ENCODE data around the gene C12orf75. TPM values are rescaled to one million over a fixed set of nuclear protein-coding genes. Genes with fewer than 3 reads are reported as not detected.

C12orf75 gene
- total RNA-seq, 1 donor from 2014 or later: 49.7 TPM

DNA sequence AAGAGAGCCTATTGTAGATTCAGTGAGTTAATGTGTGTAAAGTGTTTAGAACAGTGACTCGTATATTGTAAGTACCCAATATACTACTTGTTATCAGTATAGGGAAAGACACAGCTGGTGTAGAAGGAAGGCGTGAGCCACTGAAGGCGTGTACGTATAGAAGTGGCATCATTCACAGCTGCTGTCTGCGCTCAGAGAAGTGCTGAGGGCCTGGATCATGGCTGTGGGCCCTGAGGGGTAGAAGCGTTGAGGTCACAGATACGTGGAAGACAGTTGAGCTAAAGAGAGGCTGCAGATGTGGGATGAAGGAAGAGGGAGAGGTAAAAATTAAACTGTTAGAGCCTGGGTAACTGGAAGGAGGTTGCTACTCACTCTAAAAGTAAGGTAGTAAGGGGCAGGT, 5.9 kb downstream of the C12orf75 start:
- ATAC-seq: no peak

DNA sequence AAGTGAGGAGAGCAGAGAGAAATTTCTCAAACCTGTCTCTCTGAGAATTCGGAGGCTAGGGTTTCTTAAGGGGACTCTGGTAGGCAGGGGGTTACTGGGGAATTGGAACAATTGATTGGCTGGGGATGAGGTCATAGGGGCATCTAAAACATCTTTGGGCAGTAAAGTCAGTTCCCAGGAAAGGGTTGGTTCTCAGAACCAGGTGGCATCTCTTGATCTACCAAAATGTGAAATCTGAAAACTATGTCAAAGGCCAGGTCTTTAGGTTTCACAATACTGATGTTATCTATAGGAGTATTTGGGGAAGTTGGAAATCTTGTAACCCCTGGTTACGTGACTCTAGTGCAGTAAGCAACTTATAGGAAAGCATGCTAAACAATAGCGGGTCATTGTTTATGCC, 6.9 kb downstream of the C12orf75 start:
- ATAC-seq: no peak

GRCh38 chr12:105338966-105339365, 8.5 kb downstream of the C12orf75 start:
- ATAC-seq: no peak

GRCh38 chr12:105341010-105341409, 10.5 kb downstream of the C12orf75 start:
- peak; percentile 53 for ATAC-seq

GRCh38 chr12:105341620-105342019, 11.1 kb downstream of the C12orf75 start:
- ATAC-seq: peak; percentile 64

DNA sequence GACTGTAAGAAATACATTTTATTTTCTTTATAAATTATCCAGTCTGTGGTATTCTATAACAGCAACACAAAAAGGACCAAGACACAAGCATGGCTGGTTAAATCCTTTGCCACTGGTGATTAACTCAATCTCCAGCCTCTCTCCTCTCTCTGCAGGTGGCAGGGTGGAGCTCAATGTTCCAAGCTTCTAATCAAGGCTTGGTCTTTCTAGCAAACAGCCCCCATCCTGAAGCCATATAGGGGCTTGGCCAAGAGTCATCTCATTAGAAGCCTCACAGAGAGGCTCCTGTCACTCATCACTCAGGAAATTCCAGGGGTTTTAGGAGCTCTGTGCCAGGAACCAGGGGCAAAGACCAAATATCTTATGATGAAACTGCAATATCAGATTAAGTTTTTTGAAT, 12.0 kb downstream of the C12orf75 start:
- ATAC-seq: no peak

- ATAC-seq: no peak
These were observed 13.3 kb downstream of the C12orf75 start for GRCh38 chr12:105343836-105344235.

DNA sequence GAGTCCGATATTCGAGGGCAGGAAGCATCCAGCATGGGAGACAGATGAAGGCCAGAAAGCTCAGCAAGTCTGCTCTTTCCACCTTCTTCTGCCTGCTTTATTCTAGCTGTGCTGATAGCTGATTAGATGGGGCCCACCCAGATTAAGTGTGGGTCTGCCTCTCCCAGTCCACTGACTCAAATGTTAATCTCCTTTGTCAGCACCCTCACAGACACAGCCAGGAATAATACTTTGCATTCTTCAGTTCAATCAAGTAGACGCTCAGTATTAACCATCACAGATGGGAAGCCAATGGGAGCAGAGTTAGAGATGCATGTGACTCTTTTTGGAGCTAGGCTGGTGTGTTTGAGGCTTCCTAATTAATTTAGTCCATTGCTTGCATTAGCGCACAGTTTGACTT, 17.0 kb downstream of the C12orf75 start:
- ATAC-seq: no peak

DNA sequence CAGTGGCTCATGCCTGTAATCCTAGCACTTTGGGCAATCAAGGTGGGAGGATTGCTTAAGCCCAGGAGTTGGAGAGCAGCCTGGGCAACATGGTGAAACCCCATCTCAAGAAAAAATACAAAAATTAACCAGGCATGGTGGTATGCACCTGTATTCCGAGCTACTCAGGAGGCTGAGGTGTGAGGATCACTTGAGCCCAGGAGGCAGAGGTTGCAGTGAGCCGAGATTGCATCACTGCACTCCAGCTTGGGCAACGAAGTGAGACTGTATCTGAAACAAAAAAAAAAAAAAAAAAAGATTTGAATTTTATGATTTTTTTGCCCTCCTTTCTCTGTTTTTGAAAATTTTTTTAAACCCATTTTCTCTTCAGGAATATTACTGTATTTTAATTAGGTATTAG, 17.7 kb downstream of the C12orf75 start:
- no peak for ATAC-seq

GRCh38 chr12:105348561-105348960, 18.1 kb downstream of the C12orf75 start:
- no peak for ATAC-seq

GRCh38 chr12:105349138-105349537, 18.6 kb downstream of the C12orf75 start:
- ATAC-seq: no peak

- no peak for ATAC-seq
These were observed 21.0 kb downstream of the C12orf75 start for GRCh38 chr12:105351523-105351922.

- no peak for ATAC-seq
These were observed 21.6 kb downstream of the C12orf75 start for GRCh38 chr12:105352052-105352451.

DNA sequence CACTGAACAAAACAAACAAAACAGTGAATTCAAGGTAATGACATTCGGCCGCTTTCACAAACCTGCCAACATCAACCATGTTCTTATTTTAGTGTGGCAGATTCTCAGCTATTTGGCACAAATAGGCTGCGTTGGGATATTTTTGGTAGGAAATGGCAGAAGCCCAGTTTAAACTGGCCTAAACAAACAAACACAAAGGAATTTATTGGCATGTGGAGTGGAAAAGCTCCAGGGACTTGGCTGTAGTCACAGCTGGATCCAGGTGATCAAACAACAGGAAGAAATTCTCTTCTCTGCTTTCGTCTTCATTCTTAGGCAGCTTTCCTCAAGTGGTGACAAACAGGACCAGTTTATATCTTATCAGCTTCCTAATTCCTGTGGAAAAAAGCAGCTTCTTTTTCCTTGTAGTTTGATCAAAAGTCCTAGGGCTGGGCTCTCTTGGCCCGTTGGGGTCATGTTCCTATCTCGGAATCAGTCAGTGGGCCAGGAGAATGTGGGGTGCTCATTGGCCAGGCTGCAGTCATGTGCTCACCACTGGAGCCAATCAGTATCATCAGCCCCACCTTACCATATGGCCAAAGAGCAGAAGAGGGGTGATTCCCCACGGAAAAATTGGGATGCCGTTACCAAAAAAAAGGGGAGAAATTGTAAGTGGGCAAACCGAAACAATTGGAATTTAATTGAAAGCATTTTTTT, 22.6 kb downstream of the C12orf75 start:
- ATAC-seq: no peak

DNA sequence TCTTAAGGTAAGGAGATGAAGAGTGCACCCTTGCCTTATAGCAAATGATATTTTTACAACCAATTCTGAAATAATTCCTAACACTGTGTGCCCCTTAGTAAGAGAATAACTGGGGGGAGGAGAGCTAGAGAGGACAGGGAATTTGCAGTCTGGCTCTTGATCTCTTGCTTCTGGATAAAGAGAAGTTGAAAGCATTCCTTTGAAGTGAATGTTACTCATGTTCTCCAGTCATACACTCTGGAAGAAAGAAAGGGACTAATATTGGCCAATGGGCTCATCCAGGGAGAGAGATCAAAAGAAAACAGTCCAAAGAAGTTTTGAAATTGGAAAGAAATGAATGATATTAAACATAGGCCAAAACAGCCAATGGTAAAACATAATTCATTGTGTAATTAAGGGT, 25.3 kb downstream of the C12orf75 start:
- no peak for ATAC-seq

DNA sequence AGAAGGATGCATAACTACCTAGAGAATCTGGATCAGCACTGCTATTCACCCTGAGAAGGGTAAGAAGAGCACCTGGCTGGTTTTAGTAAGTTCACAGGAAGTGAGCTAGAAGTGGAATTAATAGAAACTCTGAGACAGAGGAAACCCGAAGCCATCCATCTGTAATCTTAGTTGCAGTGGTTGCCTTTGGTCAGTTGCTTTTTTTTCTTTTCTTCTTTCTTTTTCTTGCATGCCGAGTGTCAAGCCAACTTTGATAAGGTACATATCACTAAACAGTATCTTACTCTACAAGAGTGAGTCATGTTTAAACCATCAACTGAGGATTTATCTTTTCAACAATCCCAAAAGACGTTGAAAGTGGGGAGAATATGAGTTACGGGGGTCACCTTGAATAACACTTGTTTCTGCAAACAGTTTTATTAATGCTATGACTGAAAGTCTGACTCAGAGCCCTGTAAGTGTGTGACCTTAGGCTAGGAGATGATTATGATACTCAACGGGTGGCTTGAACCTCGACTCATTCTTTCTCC, 26.7 kb downstream of the C12orf75 start:
- no peak for ATAC-seq

DNA sequence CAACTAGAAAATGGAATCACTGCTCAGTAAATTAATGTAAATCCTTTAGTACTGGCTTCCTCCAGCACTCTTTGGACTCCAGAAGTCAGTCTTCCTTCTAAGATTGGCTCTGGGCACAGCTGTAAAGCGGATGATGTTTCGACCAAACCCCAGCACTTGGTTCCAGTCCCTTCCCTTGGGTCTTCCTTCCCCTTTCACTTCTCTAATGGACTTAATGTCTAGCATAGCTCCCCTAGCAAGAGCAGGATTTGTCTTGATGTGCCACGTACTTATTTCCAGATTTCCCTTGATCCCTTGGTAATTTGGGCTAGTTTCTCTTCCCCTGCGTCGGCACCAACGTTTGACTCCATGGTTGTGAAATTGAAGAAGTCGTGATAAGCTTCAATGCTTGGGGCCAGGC, 28.3 kb downstream of the C12orf75 start:
- ATAC-seq: no peak

GRCh38 chr12:105359856-105360255, 29.4 kb downstream of the C12orf75 start:
- ATAC-seq: no peak

DNA sequence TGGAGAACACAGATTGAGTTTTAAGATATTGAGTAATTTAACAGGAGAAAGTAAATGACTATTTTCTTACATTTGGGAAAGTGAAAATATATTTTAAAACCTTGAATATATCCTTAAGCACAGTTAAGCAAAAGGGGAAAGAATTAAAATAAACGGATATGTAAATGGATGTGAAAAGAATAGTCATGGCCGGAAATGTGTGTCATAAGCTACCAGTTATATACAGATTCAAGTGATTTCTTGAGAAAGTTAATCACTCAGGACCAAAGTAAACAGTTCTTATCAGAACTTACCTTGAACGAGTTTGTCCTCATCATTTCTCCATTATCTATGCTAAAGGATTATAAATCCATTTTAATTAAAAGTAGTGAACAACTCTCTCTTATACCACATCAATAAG, 33.4 kb downstream of the C12orf75 start:
- no peak for ATAC-seq

DNA sequence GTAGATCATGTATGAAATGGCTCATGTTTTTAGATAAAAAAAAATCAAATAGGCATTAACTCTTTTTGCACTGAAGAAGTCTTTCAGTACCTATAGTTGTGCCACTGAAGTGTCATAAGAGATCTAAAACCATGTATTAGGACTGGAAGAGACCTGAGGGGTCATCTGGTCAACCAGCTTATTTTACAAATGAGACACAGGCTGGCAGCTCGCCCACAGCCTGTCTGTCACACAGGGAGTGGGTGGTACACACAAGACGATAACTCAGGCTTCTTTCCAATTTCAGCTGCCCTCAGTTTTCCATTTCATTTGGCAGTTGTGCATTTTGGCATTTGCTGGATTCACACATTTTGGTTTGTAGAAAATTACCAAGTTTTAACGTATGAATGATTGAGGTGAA, 34.7 kb downstream of the C12orf75 start:
- ATAC-seq: no peak

GRCh38 chr12:105368047-105368646, 37.7 kb downstream of the C12orf75 start:
- no peak for ATAC-seq

DNA sequence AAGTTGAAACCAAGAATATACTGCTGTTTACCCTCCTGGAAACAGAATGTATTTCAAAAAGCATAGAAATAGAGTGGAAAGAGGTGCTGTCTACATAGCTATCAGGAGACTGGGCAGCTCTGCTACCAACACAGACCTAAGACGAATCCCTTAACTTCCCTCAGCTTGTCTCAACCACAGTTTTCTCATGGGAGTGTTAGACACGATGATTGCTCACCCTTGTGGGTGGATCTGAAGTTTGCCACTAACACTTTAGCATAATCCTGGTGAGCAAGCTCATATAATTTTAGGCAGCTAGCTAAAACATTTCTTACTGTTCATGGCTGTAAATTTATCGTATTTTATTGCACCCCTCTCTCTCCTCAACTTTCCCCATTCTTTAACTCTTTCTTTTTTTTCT, 38.5 kb downstream of the C12orf75 start:
- peak; percentile 49 for ATAC-seq

DNA sequence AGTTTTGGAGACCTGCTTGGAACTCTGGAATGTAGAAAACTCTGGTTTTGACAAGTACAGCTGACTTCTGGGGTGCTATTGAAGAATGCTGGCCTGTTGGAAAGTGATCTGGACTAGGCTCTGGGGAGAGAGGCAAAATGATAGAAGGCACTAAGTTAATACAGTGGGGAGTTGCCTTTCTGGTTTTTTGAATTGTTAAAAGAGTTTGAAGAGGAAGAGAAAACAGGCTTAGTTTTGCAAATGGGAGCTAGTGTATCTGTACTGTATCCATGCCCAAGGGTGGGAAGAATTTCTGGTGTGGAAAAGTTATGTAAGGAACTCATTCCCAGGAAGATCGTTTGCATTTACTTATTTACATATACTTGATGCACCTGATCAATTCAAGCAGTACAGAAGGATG, 43.8 kb downstream of the C12orf75 start:
- ATAC-seq: no peak

DNA sequence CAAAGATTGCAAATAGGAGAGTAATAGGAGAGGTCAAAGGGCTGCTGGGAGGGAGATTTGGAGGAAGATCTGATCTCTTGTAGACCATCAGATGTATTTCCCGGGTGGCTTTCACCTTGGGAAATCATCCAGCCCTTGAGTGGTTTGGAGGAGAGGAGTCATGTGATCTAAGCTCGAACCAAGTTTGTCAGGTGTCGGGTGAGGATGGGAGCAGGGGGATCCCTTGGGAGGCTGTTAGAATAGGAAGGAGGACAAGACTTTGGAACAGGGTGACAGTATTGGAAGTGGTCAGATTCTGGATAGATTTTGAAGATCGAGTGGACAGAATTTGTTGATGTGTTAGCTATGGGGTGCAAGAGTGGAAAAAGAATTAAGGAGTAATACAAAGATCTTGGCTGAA, 46.6 kb downstream of the C12orf75 start:
- no peak for ATAC-seq

DNA sequence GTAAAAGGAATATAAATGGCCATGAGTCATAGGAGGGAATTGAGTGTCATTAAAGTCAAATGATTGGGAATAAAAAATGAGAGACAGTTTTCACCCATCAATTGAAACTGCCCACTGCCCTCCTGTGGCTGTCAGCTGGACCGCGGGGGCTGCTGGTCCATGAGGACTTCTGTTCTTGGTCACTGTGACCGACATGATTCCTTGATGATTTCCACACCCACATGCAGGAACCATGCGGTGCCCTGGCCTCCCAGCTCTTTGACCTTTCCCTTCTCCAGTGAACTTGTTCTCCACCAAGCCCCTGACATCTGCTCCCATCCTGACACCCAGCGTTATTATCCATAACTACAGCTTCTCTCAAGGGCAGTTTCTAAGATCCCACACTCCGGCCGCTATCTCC, 48.4 kb downstream of the C12orf75 start:
- ATAC-seq: no peak

All from esophagus mucosa (tissue), 1 donor.